Breast epithelium (tissue), 4 donors: Measurements from ENCODE around the gene TEX38. TPM values are rescaled to one million over a fixed set of nuclear protein-coding genes. Genes with fewer than 3 reads are reported as not detected.
"Not testable (repeated sequence)": the region's sequence is repeated elsewhere in the genome, so short reads cannot be mapped to it uniquely, and the experiment has no call there.

Source experiments
- DNase-seq, 2 donors: peaks; one replicate each; pipeline ENCODE4 v3.0.0-alpha.2; 2019; ENCODE audit warnings: low spot score in 2 of 2
- H3K27ac ChIP-seq, 2 donors: fragments of 200-600 bp; sonication (generic) in 1 of 2; one replicate each; pipeline ENCODE4 v1.5.1; 2016 to 2019; ENCODE audit warnings: mild to moderate bottlenecking in 1 of 2
- H3K27me3 ChIP-seq, 2 donors: fragments of 200-600 bp; sonication (generic) in 1 of 2; one replicate each; pipeline versions ENCODE4 v1.5.1 to v1.6.0; 2017 to 2019; ENCODE audit warnings: control low read depth in 1 of 2, mild to moderate bottlenecking in 1 of 2
- H3K36me3 ChIP-seq: fragments of 200-600 bp; one replicate; pipeline ENCODE4 v1.5.1; 2019
- H3K4me1 ChIP-seq, 2 donors: fragments of 200-600 bp; sonication (generic); one replicate each; pipeline ENCODE4 v1.5.1; 2016 to 2019; ENCODE audit warnings: control low read depth in 1 of 2
- H3K4me3 ChIP-seq, 3 donors: fragments of 200-600 bp; sonication (generic); 1 replicate in 2 of 3; 2 replicates in 1 of 3; pipeline ENCODE4 v1.5.1; 2016 to 2019; ENCODE audit warnings: mild to moderate bottlenecking in 3 of 3, moderate library complexity in 2 of 3
- H3K9me3 ChIP-seq, 2 donors: fragments of 200-600 bp; sonication (generic) in 1 of 2; one replicate each; pipeline ENCODE4 v1.5.1; 2016 to 2019; ENCODE audit warnings: control low read depth in 1 of 2
- CTCF ChIP-seq, 3 donors: fragments of 450-650 bp; IDR thresholded peaks; one replicate each; pipeline ENCODE4 v1.5.1; 2016 to 2017; ENCODE audit warnings: antibody characterized with exemption in 3 of 3, mild to moderate bottlenecking in 3 of 3, moderate library complexity in 3 of 3
- POLR2A ChIP-seq: fragments of 450-650 bp; IDR thresholded peaks from one replicate; pipeline ENCODE4 v1.6.1; 2016; ENCODE audit warnings: antibody characterized with exemption, mild to moderate bottlenecking, moderate library complexity
- POLR2AphosphoS5 ChIP-seq, 3 donors: sonication (generic); formaldehyde crosslinking; IDR thresholded peaks; one replicate each; pipeline ENCODE4 v1.6.1; 2017; ENCODE audit warnings: antibody characterized with exemption in 3 of 3
- intact Hi-C: fragments of 100-400 bp; cut with DNase I; formaldehyde crosslinking; loops from one replicate; pipeline ENCODE4 v1.15.1; 2023; ENCODE audit warnings: low total_unique reads
- total RNA-seq, 3 donors: library from RNA; depleted of rRNA; stranded (reverse); fragments of >200 nt; gene quantifications; one replicate each; pipeline ENCODE4 v1.1.0, GENCODE V29; 2016

The TEX38 gene
- total RNA-seq, 3 donors from 2014 or later = not detected

GRCh38 chr1:46689897-46690296, 18.2 kb downstream of the TEX38 start:
- no peak for DNase-seq
- no peak for TF ChIP-seq CTCF (IDR thresholded peaks at IDR 0.05)
- no peak for TF ChIP-seq POLR2A
- no peak for TF ChIP-seq POLR2AphosphoS5 (IDR thresholded peaks at IDR 0.05)
- no peak overlapping the region for H3K4me3 ChIP-seq
- H3K36me3 ChIP-seq = peaks cover 12% of the 10 kb centered on the region
- H3K9me3 ChIP-seq = no peaks in the 10 kb centered on the region
- H3K27me3 ChIP-seq = no peaks in the 10 kb centered on the region
- H3K4me1 ChIP-seq = no peaks in the 10 kb centered on the region
- H3K27ac ChIP-seq = no peak overlapping the region
- intact Hi-C loops = no loop called here

DNA sequence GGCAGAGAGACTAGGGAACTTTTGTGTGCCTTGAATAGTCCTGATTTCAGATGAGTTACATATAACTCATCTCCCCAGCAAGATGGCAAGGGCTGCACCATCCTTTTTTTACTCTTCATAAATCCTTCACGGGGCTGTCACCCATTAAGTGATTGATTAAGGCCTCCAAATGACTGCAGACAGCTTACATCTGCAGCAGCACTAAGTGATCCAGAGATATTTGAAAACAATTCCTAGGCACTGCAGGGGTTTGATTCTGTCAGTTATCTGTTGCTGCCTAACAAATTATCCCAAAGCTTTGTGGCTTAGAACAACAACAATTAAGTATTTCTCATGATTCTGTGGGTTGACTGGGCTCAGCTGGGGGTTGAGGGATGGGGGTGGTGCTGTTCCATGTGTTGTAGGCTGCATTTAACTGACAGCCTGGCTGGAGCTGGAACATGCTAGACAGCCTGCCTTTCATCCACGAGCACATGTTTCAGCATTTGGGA, 19.3 kb downstream of the TEX38 start:
- no peak for TF ChIP-seq CTCF (IDR thresholded peaks at IDR 0.05)
- TF ChIP-seq POLR2A = no peak
- TF ChIP-seq POLR2AphosphoS5 (IDR thresholded peaks at IDR 0.05) = no peak
- no peak overlapping the region for H3K4me3 ChIP-seq
- H3K36me3 ChIP-seq = peaks cover 12% of the 10 kb centered on the region
- H3K27ac ChIP-seq = no peak overlapping the region
- DNase-seq = no peak
- intact Hi-C loops = no loop called here
- H3K4me1 ChIP-seq = no peaks in the 10 kb centered on the region
- H3K9me3 ChIP-seq = no peaks in the 10 kb centered on the region
- H3K27me3 ChIP-seq = no peaks in the 10 kb centered on the region

GRCh38 chr1:46691997-46692790, 20.5 kb downstream of the TEX38 start:
- no peak overlapping the region for H3K4me3 ChIP-seq
- H3K27me3 ChIP-seq = no peaks in the 10 kb centered on the region
- no peaks in the 10 kb centered on the region for H3K9me3 ChIP-seq
- no peaks in the 10 kb centered on the region for H3K4me1 ChIP-seq
- intact Hi-C loops = no loop called here
- no peak for TF ChIP-seq POLR2A
- TF ChIP-seq POLR2AphosphoS5 (IDR thresholded peaks at IDR 0.05) = no peak
- TF ChIP-seq CTCF (IDR thresholded peaks at IDR 0.05) = no peak
- no peak for DNase-seq
- no peak overlapping the region for H3K27ac ChIP-seq
- peaks cover 12% of the 10 kb centered on the region for H3K36me3 ChIP-seq

- H3K36me3 ChIP-seq = peaks cover 12% of the 10 kb centered on the region
- intact Hi-C loops = no loop called here
- TF ChIP-seq POLR2AphosphoS5 (IDR thresholded peaks at IDR 0.05) (no peak), POLR2A (no peak), CTCF (IDR thresholded peaks at IDR 0.05) (no peak)
These were observed 21.4 kb downstream of the TEX38 start for GRCh38 chr1:46692811-46693770.

DNA sequence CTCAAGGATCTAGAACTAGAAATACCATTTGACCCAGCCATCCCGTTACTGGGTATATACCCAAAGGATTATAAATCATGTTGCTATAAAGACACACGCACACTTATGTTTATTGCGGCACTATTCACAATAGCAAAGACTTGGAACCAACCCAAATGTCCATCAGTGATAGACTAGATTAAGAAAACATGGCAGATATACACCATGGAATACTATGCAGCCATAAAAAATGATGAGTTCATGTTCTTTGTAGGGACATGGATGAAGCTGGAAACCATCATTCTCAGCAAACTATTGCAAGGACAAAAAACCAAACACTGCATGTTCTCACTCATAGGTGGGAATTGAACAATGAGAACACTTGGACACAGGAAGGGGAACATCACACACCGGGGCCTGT, 23.0 kb downstream of the TEX38 start:
- intact Hi-C loops, H3K27me3 ChIP-seq, H3K9me3 ChIP-seq, H3K4me1 ChIP-seq, DNase-seq, H3K4me3 ChIP-seq, H3K27ac ChIP-seq: not testable (repeated sequence)
- peaks cover 12% of the 10 kb centered on the region for H3K36me3 ChIP-seq

More at GRCh38 chr1:46692811-46693770, 21.4 kb downstream of the TEX38 start:
- Histone ChIP-seq H3K4me3 (no peak overlapping the region), H3K27ac (no peak overlapping the region), H3K27me3 (no peaks in the 10 kb centered on the region), H3K9me3 (no peaks in the 10 kb centered on the region), H3K4me1 (no peaks in the 10 kb centered on the region)
- no peak for DNase-seq
